PC-3 (cell line): Measurements from ENCODE around the gene FRRS1L.

Source experiments
- CTCF ChIP-seq: fragments of 300-600 bp; sonication (generic); conservative IDR thresholded peaks from 2 replicates; pipeline ENCODE4 v1.5.1; 2017; ENCODE audit warnings: antibody characterized with exemption, low read depth, mild to moderate bottlenecking, low read length
- EZH2 ChIP-seq: fragments of 300-600 bp; sonication (generic); IDR thresholded peaks from one replicate; pipeline ENCODE4 v1.6.1; 2017; ENCODE audit warnings: antibody characterized with exemption, mild to moderate bottlenecking, low read length; ENCODE audit not compliant: unreplicated experiment
- EZH2phosphoT487 ChIP-seq: fragments of 300-600 bp; sonication (generic); IDR thresholded peaks from 2 replicates; pipeline ENCODE4 v1.6.1; 2018; ENCODE audit warnings: mild to moderate bottlenecking, antibody characterized with exemption, low read length, borderline replicate concordance

- peak; percentile 44 for TF ChIP-seq CTCF
- TF ChIP-seq EZH2phosphoT487 = no peak
- no peak for TF ChIP-seq EZH2
Observed at GRCh38 chr9:109098171-109098959, 68.7 kb downstream of the FRRS1L start.
